Endodermal cell (in vitro differentiated cells): ENCODE data around the gene MTUS2. TPM values are rescaled to one million over a fixed set of nuclear protein-coding genes. Genes with fewer than 3 reads are reported as not detected.

Experiments used
- DNase-seq: peaks from one replicate; pipeline ENCODE4 v3.0.0-alpha.2; 2017
- H3K27ac ChIP-seq: 2 replicates; pipeline ENCODE4 v1.5.1; 2013; ENCODE audit warnings: mild to moderate bottlenecking, low read depth, low read length, moderate library complexity
- H3K27me3 ChIP-seq: 2 replicates; pipeline ENCODE4 v1.6.1; 2013; ENCODE audit warnings: mild to moderate bottlenecking, low read length, moderate library complexity; ENCODE audit not compliant: insufficient read depth, control insufficient read depth, poor library complexity, severe bottlenecking
- H3K36me3 ChIP-seq: 2 replicates; pipeline ENCODE4 v1.7.0; 2013; ENCODE audit warnings: mild to moderate bottlenecking, low read length, moderate library complexity; ENCODE audit not compliant: control insufficient read depth, insufficient read depth
- H3K4me1 ChIP-seq: one replicate; pipeline ENCODE4 v1.7.0; 2013; ENCODE audit warnings: low read length; ENCODE audit not compliant: control insufficient read depth, insufficient read depth
- H3K4me3 ChIP-seq: 2 replicates; pipeline ENCODE4 v1.5.1; 2013; ENCODE audit warnings: mild to moderate bottlenecking, low read length, moderate library complexity
- H3K9ac ChIP-seq: 2 replicates; pipeline ENCODE4 v1.6.1; 2013; ENCODE audit warnings: mild to moderate bottlenecking, low read length, moderate library complexity; ENCODE audit not compliant: poor library complexity, severe bottlenecking; ENCODE audit errors: extremely low read depth
- H3K9me3 ChIP-seq: 2 replicates; pipeline ENCODE4 v1.6.1; 2013; ENCODE audit warnings: mild to moderate bottlenecking, low read length, moderate library complexity; ENCODE audit not compliant: control insufficient read depth
- H3K27ac Mint-ChIP-seq: 2 replicates; pipeline ENCODE4 v1.8.0; 2020; ENCODE audit warnings: mixed read lengths
- H3K27me3 Mint-ChIP-seq: 2 replicates; pipeline ENCODE4 v1.8.0; 2021; ENCODE audit warnings: mild to moderate bottlenecking, mixed read lengths; ENCODE audit not compliant: insufficient read depth
- H3K36me3 Mint-ChIP-seq: 2 replicates; pipeline ENCODE4 v1.8.0; 2020; ENCODE audit warnings: low read depth, mixed read lengths
- H3K4me1 Mint-ChIP-seq: 2 replicates; pipeline ENCODE4 v1.8.0; 2020; ENCODE audit warnings: mixed read lengths
- H3K4me3 Mint-ChIP-seq: 2 replicates; pipeline ENCODE4 v1.8.0; 2020; ENCODE audit warnings: mild to moderate bottlenecking, moderate library complexity, mixed read lengths
- H3K9me3 Mint-ChIP-seq: 2 replicates; pipeline ENCODE4 v1.8.0; 2020; ENCODE audit warnings: mild to moderate bottlenecking, mixed read lengths
- WGBS, 2 experiments: methylation state at CpG; one replicate each; pipeline versions ENCODE4 v1.1.5 to v1.1.7; 2013; ENCODE audit warnings: missing lambda C conversion rate in 2 of 2, mixed read lengths in 1 of 2; ENCODE audit not compliant: insufficient coverage in 1 of 2, insufficient read length in 1 of 2; 5-methylcytosine and 5-hydroxymethylcytosine counted together
- total RNA-seq, 2 donors: library from RNA; stranded (reverse); fragmentation: NEBNext Ultra II Directional in 1 of 2; extraction: Animal tissue kit (Norgen Biotek cat#: 25700) in 1 of 2; gene quantifications; 2 replicates in 1 of 2; 3 replicates in 1 of 2; pipeline ENCODE4 v1.2.1, GENCODE V29; 2021
- TF ChIP-seq, protein P1 (sequence below): fragments of 200-600 bp; sonication (generic); conservative IDR thresholded peaks from 2 replicates; pipeline ENCODE4 v1.5.0; 2021; ENCODE audit warnings: antibody characterized with exemption, mild to moderate bottlenecking

Gene MTUS2
- total RNA-seq, 2 donors from 2014 or later: 1.2 to 1.3 TPM

- peaks cover 36% of the 10 kb centered on the region for H3K36me3 ChIP-seq
- no peak overlapping the region for H3K9ac ChIP-seq
- H3K4me1 Mint-ChIP-seq: peaks cover 8% of the 10 kb centered on the region
- H3K9me3 Mint-ChIP-seq: no peaks in the 10 kb centered on the region
- H3K4me1 ChIP-seq: no peaks in the 10 kb centered on the region
- no peak overlapping the region for H3K4me3 ChIP-seq
- no peak overlapping the region for H3K4me3 Mint-ChIP-seq
- TF ChIP-seq, protein P1, sequence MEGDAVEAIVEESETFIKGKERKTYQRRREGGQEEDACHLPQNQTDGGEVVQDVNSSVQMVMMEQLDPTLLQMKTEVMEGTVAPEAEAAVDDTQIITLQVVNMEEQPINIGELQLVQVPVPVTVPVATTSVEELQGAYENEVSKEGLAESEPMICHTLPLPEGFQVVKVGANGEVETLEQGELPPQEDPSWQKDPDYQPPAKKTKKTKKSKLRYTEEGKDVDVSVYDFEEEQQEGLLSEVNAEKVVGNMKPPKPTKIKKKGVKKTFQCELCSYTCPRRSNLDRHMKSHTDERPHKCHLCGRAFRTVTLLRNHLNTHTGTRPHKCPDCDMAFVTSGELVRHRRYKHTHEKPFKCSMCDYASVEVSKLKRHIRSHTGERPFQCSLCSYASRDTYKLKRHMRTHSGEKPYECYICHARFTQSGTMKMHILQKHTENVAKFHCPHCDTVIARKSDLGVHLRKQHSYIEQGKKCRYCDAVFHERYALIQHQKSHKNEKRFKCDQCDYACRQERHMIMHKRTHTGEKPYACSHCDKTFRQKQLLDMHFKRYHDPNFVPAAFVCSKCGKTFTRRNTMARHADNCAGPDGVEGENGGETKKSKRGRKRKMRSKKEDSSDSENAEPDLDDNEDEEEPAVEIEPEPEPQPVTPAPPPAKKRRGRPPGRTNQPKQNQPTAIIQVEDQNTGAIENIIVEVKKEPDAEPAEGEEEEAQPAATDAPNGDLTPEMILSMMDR: no peak
- no peaks in the 10 kb centered on the region for H3K9me3 ChIP-seq
- no peaks in the 10 kb centered on the region for H3K27me3 Mint-ChIP-seq
- DNase-seq: no peak
- 96 to 100% methylated on average over 2 to 5 of the region's 5 CpGs for WGBS, 2 experiments
- H3K27me3 ChIP-seq: no peaks in the 10 kb centered on the region
- H3K27ac ChIP-seq: no peak overlapping the region
- H3K27ac Mint-ChIP-seq: peak overlapping the region; percentile 24
- H3K36me3 Mint-ChIP-seq: peaks cover 34% of the 10 kb centered on the region
Observed at GRCh38 chr13:29529754-29530153, 709.6 kb downstream of the MTUS2 start.

DNA sequence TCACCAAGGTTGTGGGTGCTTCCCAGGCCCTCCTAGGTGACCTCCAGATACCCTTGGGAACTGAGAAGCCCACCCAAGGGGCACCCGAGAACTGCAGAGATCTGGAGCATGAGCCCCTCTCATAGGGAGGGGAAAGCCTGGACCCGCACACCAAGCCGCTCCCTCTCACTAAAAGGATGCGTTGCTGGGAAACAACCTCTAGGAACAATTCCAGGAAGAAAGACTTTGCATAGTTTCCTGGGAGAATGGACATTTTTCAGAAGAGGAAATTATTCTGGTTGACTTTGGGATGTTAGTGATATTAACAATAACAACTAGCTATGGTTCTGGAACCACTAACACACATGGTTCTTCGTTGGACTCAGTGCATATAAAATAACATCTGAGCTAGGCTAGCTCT is 710.8 kb downstream of the MTUS2 start:
- Histone ChIP-seq H3K4me1 (no peaks in the 10 kb centered on the region), H3K36me3 (peaks cover 42% of the 10 kb centered on the region), H3K9me3 (no peaks in the 10 kb centered on the region), H3K27ac (no peak overlapping the region), H3K27me3 (no peaks in the 10 kb centered on the region), H3K9ac (no peak overlapping the region), H3K4me3 (no peak overlapping the region)
- DNase-seq: no peak
- TF ChIP-seq, protein P1: no peak
- Mint-ChIP-seq H3K4me1 (peaks cover 8% of the 10 kb centered on the region), H3K27ac (no peak overlapping the region), H3K4me3 (no peak overlapping the region), H3K9me3 (no peaks in the 10 kb centered on the region), H3K36me3 (peaks cover 34% of the 10 kb centered on the region), H3K27me3 (no peaks in the 10 kb centered on the region)
- 95 to 96% methylated on average over 4 to 5 of the region's 5 CpGs for WGBS, 2 experiments

DNA sequence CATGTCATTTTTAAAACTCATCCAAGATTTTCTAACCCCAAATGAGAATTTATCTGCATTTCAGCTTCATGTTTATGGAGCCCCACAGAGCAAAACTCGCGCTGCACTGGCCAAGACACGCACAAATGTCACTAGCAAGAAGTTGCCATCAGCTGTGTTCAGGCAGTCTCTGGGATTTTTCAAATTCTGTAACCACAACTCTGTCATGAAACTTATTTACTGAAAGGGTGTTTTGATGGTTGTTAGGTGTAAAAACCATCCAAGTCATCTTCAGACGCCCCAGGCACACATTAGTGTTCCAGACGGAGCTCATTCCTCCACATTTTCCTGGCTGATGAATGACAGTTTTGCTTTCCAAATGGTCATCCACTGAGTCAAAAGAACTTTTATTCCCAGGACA is 712.0 kb downstream of the MTUS2 start:
- Mint-ChIP-seq H3K4me3 (no peak overlapping the region), H3K36me3 (peaks cover 34% of the 10 kb centered on the region), H3K27ac (peak overlapping the region; percentile 44), H3K27me3 (no peaks in the 10 kb centered on the region), H3K4me1 (peaks cover 8% of the 10 kb centered on the region), H3K9me3 (no peaks in the 10 kb centered on the region)
- no peaks in the 10 kb centered on the region for H3K4me1 ChIP-seq
- no peak overlapping the region for H3K4me3 ChIP-seq
- no peak for DNase-seq
- H3K9me3 ChIP-seq: no peaks in the 10 kb centered on the region
- H3K27ac ChIP-seq: no peak overlapping the region
- WGBS, 2 experiments: 91 to 98% methylated on average over 5 of the region's 5 CpGs
- H3K9ac ChIP-seq: no peak overlapping the region
- H3K36me3 ChIP-seq: peaks cover 46% of the 10 kb centered on the region
- TF ChIP-seq, protein P1: no peak
- no peaks in the 10 kb centered on the region for H3K27me3 ChIP-seq
